Stimulated activated CD4-positive, alpha-beta T cell treated with anti-CD3 and anti-CD28 coated beads, Interleukin-4, amount 100 ng/mL, for 24 hours (primary cell): ENCODE data around the gene SLC28A3.

Experiments used
- DNase-seq: peaks from one replicate; pipeline ENCODE4 v3.0.0-alpha.2; 2020

SLC28A3 gene

DNA sequence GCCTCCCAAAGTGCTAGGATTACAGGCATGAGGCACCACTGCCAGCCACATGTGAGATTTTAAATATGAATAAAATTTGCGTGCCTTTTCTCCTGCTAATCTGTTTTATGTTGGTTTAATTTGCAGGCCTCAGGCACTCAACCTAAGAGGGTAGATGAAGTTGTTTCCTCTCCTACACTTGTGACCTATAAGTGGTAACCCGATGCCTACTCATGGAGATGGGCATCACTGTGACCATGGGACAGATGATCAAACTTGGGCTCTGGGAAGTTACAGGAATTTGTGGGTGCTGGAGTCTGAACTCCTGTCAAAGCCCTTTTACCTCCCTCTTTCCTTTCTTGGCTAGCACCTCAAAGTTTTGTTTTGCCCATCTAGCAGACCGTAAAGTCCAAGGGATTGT, 1.1 kb downstream of the SLC28A3 start:
- no peak for DNase-seq

- no peak for DNase-seq
Observed at GRCh38 chr9:84338792-84339191, 1.8 kb downstream of the SLC28A3 start.

GRCh38 chr9:84337252-84337651, 3.3 kb downstream of the SLC28A3 start:
- DNase-seq, result no peak

- DNase-seq, result no peak
Observed at GRCh38 chr9:84331119-84331809, 9.3 kb downstream of the SLC28A3 start.

DNA sequence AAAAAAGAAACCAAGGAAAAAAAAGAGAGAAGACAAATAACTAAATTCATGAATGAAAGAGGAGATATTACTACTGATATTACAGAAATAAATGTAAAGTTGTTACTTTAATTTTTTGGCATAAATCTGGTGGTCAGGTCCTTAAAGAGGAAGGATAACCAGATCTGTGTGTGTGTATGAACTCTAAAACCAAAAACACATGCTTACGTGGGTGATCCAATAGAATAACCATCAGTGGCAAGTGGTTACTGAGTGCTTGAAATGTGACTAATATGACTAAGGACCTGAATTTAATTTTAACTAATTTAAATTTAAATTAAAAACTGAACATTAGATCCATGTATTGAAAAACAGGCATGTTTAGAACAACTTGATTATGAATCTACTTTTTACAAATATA, 10.3 kb downstream of the SLC28A3 start:
- no peak for DNase-seq

- DNase-seq, result no peak
Observed at GRCh38 chr9:84327184-84327583, 13.4 kb downstream of the SLC28A3 start.

DNA sequence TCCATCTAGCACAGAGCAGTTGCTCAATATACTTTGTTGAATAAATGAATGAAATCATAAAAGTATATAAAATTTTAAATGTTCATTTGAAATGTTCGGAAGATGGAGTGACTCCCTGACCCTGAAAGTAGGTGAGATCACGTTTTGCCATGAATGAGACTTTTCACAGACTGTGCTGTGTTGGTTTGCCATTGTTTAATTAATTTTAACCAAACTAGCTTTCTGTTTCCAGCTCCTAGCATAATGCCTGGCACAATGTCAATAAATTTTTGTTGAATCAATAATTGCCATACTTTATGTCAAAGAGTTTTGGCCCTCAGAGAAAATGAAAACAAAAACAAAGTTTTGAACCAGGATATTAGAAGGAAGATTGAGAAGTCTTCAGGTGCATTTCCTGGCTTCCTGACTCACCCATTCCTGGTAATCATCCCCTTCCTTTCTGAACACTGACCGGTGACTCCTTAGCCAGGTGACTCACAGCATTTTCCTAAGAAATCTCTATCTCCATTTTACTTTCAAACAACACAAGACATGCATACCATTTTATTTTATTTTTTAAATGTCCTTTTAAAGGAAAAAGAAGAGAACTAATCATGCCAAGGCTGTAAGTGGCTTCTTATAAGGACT, 15.1 kb downstream of the SLC28A3 start:
- DNase-seq, result no peak

DNA sequence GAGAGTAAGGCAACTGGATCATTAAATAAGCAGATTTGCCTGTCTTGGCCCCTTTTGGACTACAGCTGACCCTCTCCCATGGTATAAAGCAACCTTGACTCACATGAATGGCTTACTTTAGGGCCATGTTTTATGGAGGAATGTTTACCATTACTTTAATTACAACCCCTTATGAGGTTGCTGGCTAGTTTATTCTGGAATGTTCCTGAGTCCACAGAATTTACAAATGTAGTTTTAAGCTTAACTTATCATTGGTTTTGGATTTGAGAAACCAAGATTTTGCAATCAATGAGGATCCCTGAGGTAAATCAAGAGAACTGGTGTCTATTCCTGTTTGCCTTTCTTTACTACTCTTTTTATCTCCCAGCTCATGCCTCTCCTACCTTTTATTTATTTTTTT, 15.7 kb downstream of the SLC28A3 start:
- DNase-seq, result no peak

- no peak for DNase-seq
Observed at GRCh38 chr9:84323858-84324257, 16.7 kb downstream of the SLC28A3 start.

DNA sequence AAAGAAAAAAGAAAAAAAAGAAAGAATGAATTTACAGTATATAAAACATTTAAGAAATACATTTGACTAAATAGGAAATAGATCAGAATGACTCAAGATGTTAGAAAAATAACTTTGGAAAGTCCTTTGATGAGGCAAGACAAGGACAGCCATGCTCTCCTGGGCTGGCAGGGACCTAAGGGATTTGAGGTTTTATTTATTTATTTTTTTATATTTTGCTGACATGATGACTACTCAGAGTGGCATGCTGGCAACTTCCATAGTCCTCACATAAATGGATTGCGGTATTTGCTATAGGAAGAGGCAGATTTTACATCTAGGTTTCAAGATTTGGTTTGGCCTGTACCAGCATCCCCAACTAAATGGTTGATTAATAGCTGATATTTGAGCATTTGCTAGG, 17.7 kb downstream of the SLC28A3 start:
- no peak for DNase-seq

- no peak for DNase-seq
Observed at GRCh38 chr9:84320231-84320630, 20.3 kb downstream of the SLC28A3 start.

GRCh38 chr9:84319632-84320031, 20.9 kb downstream of the SLC28A3 start:
- no peak for DNase-seq

DNA sequence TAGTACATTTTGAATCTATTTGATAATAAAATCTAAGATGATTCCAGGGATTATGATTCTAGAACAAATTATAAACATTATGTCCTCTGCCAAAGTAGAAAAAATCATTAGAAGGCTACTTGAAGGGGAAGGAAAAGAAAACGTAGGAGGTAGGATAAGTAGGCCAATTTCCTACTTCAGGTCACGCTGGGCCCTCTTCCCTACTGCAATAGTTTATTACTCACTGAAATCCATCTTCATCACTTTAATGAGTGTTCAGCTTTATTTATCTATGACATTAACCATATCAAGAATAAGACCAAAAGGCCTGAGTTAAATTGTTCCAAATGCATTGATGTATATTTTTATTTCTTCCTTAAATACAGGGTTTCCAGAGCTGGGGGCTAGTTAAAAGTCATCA, 21.6 kb downstream of the SLC28A3 start:
- DNase-seq, result no peak

GRCh38 chr9:84317563-84317962, 23.0 kb downstream of the SLC28A3 start:
- DNase-seq, result no peak

DNA sequence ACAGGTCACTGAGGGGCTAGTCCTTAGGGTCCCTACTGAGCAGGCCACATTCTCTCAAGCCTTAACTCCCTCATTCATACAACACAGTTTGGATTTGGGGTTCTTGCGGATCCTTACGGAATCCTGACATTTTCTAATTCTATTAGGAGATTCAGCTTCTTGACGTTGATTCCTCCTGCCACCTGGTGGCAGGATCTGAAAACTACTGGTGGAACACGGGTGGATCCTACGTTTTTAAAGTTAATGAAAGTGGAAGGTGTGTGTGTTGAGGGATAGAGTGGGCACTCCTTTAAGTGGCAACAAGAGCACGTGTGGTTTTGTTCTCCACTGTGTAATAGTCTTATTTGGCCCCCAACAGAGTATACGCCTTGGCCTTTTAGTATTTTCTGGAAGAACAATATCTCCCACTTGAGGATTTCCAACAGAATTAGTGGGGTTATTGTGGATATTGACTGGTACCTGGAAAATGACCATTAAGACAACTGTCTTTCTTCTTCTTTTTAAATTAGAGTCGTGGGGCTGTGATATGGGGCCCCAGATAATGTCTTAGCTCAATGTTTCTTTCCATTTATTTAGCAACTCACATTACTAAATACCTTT, 25.2 kb downstream of the SLC28A3 start:
- DNase-seq, result peak; percentile 61

DNA sequence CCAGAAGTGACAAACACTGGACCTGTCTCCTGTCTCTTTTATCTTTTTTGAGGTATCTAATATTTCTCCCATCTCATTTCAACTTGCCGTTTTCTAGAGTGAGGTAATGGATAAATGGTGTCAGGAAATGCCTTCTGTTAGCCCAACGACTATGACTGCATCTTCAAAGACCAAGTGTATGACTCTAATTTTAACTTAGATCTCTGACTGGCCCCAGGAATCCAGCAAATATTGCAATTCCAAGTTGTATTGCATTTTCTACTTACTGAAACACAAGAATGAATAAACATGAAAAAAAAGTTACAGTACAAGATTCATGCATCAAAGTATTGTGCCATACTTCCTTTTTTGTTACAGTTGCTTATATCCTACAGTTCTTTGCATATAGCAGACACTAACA, 26.3 kb downstream of the SLC28A3 start:
- no peak for DNase-seq

- DNase-seq, result no peak
Observed at GRCh38 chr9:84310883-84311282, 29.7 kb downstream of the SLC28A3 start.

DNA sequence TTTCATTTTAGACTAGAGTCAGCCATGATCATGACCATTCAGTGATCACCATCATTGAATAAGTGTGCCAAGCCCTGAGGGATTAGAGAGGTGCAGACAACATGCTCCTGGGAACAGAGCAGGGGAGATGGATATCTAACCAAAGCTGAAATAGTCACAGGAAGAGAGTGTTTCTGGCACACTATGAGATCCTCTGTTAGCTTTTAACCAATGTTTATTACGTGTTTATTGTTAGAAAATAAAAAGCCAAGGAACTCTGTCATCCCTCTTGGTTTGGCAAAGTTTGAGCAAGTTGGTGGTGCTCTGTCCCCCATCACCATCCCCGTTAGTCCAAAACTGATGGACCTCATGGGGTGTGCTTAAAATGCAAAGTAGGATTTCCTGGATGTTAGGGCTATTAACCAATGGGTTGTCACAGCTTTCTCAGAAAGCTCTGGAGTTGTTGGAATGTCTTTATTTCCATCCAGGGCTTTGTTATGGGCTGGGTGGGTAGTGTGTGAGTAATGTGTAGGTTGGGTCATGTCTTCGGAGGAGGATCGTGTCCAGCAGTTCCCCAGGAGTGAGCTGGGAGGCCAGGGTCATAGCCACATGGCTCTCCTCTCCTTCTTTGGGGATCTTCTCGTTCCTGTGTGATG, 34.9 kb downstream of the SLC28A3 start:
- no peak for DNase-seq

GRCh38 chr9:84304166-84304565, 36.4 kb downstream of the SLC28A3 start:
- no peak for DNase-seq

DNA sequence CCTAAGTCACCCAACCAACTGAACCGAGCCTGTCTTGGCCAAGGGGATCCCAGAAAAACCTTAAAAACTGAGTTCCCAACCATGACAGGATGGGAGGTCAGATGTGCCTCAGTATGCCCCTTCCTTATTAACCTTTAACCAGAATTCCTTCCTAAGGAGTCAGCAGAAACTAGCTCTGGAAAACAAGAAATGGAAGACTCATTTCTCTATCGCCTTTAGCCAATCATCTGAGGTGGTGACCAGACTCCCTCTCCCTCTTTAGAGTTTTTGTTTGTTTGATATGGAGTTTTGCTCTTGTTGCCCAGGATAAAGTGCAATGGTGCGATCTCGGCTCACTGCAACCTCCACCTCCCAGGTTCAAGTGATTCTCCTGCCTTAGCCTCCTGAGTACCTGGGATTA, 37.5 kb downstream of the SLC28A3 start:
- DNase-seq, result no peak

DNA sequence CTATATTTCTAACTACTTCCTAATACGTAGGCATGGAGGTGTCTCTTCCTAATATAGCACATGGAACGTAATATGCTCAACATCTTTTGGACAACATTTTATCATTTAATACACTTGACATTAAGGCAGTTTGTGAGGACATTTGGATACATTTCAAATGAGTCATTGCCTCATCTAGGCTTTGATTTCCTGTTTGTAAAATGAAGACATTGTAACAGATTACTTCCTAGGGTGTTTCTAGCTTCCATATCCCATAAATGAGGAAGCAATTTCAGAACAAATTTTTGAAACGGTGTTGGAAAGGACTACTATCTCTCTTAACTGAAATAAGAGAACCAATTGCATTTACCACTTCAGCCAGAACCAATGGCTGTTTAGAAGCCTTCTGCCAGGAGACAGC, 38.7 kb downstream of the SLC28A3 start:
- DNase-seq, result no peak

DNA sequence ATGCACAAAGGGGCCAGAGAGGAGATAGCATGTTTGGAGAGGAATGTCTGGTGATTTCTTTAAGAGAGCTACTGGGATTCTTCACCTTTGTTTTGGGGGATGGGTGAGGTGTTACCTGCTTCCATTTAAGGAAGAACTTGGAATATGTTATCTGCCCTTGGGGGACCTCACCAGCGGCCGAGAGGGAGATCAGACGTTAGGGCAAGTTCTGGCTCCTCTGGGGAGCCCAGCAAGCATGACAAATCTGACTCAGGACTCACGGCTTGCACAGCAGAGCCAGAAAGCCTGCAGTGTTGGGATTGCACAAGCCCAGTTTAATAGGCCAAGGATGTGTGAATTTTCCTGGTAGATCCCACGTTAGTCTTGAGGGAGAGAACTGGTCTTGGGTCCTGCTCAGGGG, 40.3 kb downstream of the SLC28A3 start:
- no peak for DNase-seq

GRCh38 chr9:84297162-84297821, 43.3 kb downstream of the SLC28A3 start:
- DNase-seq, result no peak
